Esophagus squamous epithelium (tissue), 4 donors: ENCODE data around the gene MAP7D1.

ENCODE experiments used
- POLR2A ChIP-seq, 4 donors: fragments of 450-650 bp; IDR thresholded peaks; one replicate each; pipeline ENCODE4 v1.6.1; 2017; ENCODE audit warnings: antibody characterized with exemption in 4 of 4, mild to moderate bottlenecking in 4 of 4, moderate library complexity in 3 of 4
- TF ChIP-seq, protein P1 (sequence below), 6 experiments: fragments of 450-650 bp in 4 of 6; fragments of 200-600 bp in 2 of 6; sonication (generic) in 2 of 6; IDR thresholded peaks; one replicate each; pipeline ENCODE4 v1.5.1; 2016 to 2019; ENCODE audit warnings: antibody characterized with exemption in 6 of 6, mild to moderate bottlenecking in 4 of 6, moderate library complexity in 4 of 6

- TF ChIP-seq, protein P1, sequence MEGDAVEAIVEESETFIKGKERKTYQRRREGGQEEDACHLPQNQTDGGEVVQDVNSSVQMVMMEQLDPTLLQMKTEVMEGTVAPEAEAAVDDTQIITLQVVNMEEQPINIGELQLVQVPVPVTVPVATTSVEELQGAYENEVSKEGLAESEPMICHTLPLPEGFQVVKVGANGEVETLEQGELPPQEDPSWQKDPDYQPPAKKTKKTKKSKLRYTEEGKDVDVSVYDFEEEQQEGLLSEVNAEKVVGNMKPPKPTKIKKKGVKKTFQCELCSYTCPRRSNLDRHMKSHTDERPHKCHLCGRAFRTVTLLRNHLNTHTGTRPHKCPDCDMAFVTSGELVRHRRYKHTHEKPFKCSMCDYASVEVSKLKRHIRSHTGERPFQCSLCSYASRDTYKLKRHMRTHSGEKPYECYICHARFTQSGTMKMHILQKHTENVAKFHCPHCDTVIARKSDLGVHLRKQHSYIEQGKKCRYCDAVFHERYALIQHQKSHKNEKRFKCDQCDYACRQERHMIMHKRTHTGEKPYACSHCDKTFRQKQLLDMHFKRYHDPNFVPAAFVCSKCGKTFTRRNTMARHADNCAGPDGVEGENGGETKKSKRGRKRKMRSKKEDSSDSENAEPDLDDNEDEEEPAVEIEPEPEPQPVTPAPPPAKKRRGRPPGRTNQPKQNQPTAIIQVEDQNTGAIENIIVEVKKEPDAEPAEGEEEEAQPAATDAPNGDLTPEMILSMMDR (IDR thresholded peaks at IDR 0.05), result no peak
- no peak for TF ChIP-seq POLR2A (IDR thresholded peaks at IDR 0.05)
Observed at GRCh38 chr1:36116901-36117300, 39.1 kb upstream of the MAP7D1 start.
